HepG2 (cell line): ENCODE measurements around the gene TPM3. TPM values are rescaled to one million over a fixed set of nuclear protein-coding genes. Genes with fewer than 3 reads are reported as not detected.

Experiments
- BCL6 ChIP-seq: IDR thresholded peaks from 2 replicates; pipeline ENCODE4 v1.6.1; 2016; ENCODE audit warnings: missing genetic modification reagents, missing compliant biosample characterization
- EEA1 ChIP-seq: sonication (generic); formaldehyde crosslinking; IDR thresholded peaks from 2 replicates; pipeline ENCODE4 v1.5.1; 2020; ENCODE audit warnings: mild to moderate bottlenecking, missing genetic modification reagents, borderline replicate concordance
- FIP1L1 ChIP-seq: fragments of 200-400 bp; formaldehyde crosslinking; IDR thresholded peaks from 2 replicates; pipeline ENCODE4 v1.6.1; 2018; ENCODE audit warnings: low read depth, mild to moderate bottlenecking, low read length, moderate library complexity, borderline replicate concordance; ENCODE audit not compliant: insufficient read depth
- FOXK2 ChIP-seq: fragments of 450-650 bp; IDR thresholded peaks from 2 replicates; pipeline ENCODE4 v1.6.1; 2016
- IKZF1 ChIP-seq: fragments of 450-650 bp; IDR thresholded peaks from 2 replicates; pipeline ENCODE4 v1.7.1; 2016
- MED8 ChIP-seq: sonication (generic); formaldehyde crosslinking; IDR thresholded peaks from 2 replicates; pipeline ENCODE4 v1.8.1; 2023; ENCODE audit warnings: mild to moderate bottlenecking, missing genetic modification reagents; ENCODE audit not compliant: insufficient replicate concordance
- NFE2L1 ChIP-seq: sonication (generic); formaldehyde crosslinking; IDR thresholded peaks from 2 replicates; pipeline ENCODE4 v1.4.0; 2020; ENCODE audit warnings: missing genetic modification reagents, mild to moderate bottlenecking, borderline replicate concordance
- NR3C1 ChIP-seq: sonication (generic); formaldehyde crosslinking; IDR thresholded peaks from 2 replicates; pipeline ENCODE4 v1.4.0; 2020; ENCODE audit warnings: missing genetic modification reagents
- PAF1 ChIP-seq: IDR thresholded peaks from 2 replicates; pipeline ENCODE4 v1.6.1; 2016; ENCODE audit warnings: missing genetic modification reagents, missing compliant biosample characterization
- PITX1 ChIP-seq: sonication (generic); formaldehyde crosslinking; IDR thresholded peaks from 2 replicates; pipeline ENCODE4 v1.5.1; 2020; ENCODE audit warnings: mild to moderate bottlenecking, missing genetic modification reagents
- POLR2G ChIP-seq: fragments of 200-400 bp; formaldehyde crosslinking; IDR thresholded peaks from 2 replicates; pipeline ENCODE4 v1.6.1; 2018; ENCODE audit warnings: mild to moderate bottlenecking, low read depth, low read length, moderate library complexity
- REPIN1 ChIP-seq: sonication (generic); formaldehyde crosslinking; IDR thresholded peaks from 2 replicates; pipeline ENCODE4 v1.8.0; 2022; ENCODE audit warnings: missing genetic modification reagents, low read depth, mild to moderate bottlenecking, borderline replicate concordance
- SALL1 ChIP-seq: sonication (generic); formaldehyde crosslinking; IDR thresholded peaks from 2 replicates; pipeline ENCODE4 v1.8.0; 2022; ENCODE audit warnings: mild to moderate bottlenecking, missing genetic modification reagents
- SOX13 ChIP-seq, 3 experiments: fragments of 450-650 bp in 1 of 3; sonication (generic) in 1 of 3; formaldehyde crosslinking in 1 of 3; IDR thresholded peaks in 2 of 3; conservative IDR thresholded peaks in 1 of 3; 2 replicates each; pipeline versions ENCODE4 v1.5.0 to v1.6.1; 2016 to 2020; ENCODE audit warnings: antibody characterized with exemption in 1 of 3, mild to moderate bottlenecking in 1 of 3, missing compliant biosample characterization in 1 of 3, missing genetic modification reagents in 1 of 3, moderate library complexity in 1 of 3
- TEAD2 ChIP-seq: sonication (generic); formaldehyde crosslinking; IDR thresholded peaks from 2 replicates; pipeline ENCODE4 v1.9.0; 2021; ENCODE audit warnings: missing genetic modification reagents
- TGIF2 ChIP-seq: IDR thresholded peaks from 2 replicates; pipeline ENCODE4 v1.6.1; 2016; ENCODE audit warnings: control low read depth, missing compliant biosample characterization
- TP53 ChIP-seq: sonication (generic); formaldehyde crosslinking; conservative IDR thresholded peaks from 2 replicates; pipeline ENCODE4 v1.4.0; 2020; ENCODE audit warnings: missing genetic modification reagents
- ZBTB4 ChIP-seq: sonication (generic); formaldehyde crosslinking; IDR thresholded peaks from 2 replicates; pipeline ENCODE4 v1.4.0; 2020; ENCODE audit warnings: missing genetic modification reagents, mild to moderate bottlenecking, borderline replicate concordance
- ZNF205 ChIP-seq: IDR thresholded peaks from 2 replicates; pipeline ENCODE4 v1.6.1; 2018; ENCODE audit warnings: missing biosample characterization, missing genetic modification reagents
- ZNF496 ChIP-seq: sonication (generic); formaldehyde crosslinking; IDR thresholded peaks from 2 replicates; pipeline ENCODE4 v1.8.1; 2023; ENCODE audit warnings: mild to moderate bottlenecking, moderate library complexity, missing genetic modification reagents; ENCODE audit not compliant: insufficient replicate concordance
- ZNF629 ChIP-seq: sonication (generic); formaldehyde crosslinking; conservative IDR thresholded peaks from 2 replicates; pipeline ENCODE4 v1.5.0; 2020; ENCODE audit warnings: missing genetic modification reagents
- ZNF766 ChIP-seq: sonication (generic); formaldehyde crosslinking; IDR thresholded peaks from 2 replicates; pipeline ENCODE4 v1.5.0; 2020; ENCODE audit warnings: missing genetic modification reagents, borderline replicate concordance
- ZNF777 ChIP-seq: sonication (generic); formaldehyde crosslinking; IDR thresholded peaks from 2 replicates; pipeline ENCODE4 v1.4.0; 2020; ENCODE audit warnings: missing genetic modification reagents
- polyA plus RNA-seq, 8 experiments: library from polyadenylated mRNA; depleted of rRNA in 3 of 8; stranded (reverse) in 7 of 8; unstranded in 1 of 8; fragments of >200 nt; fragmentation: Illumina TruSeq in 4 of 8; extraction: Trizol in 4 of 8; gene quantifications; 2 replicates each; pipeline versions ENCODE4 v1.2.1 to v1.2.3, GENCODE V29; 2011 to 2016; ENCODE audit warnings: low read depth in 4 of 8, missing spikeins in 1 of 8, mixed read lengths in 1 of 8; ENCODE audit not compliant: insufficient read depth in 1 of 8
- total RNA-seq, 5 experiments: library from RNA; depleted of rRNA; stranded (reverse); fragments of >200 nt; fragmentation: Illumina TruSeq; extraction: Trizol; gene quantifications; 2 replicates each; pipeline ENCODE4 v1.2.3, GENCODE V29; 2016; ENCODE audit warnings: low read depth in 1 of 5

The TPM3 gene
- total and polyA plus RNA-seq, 2 of the 13 experiments (the other 11 are each of a cell fraction or from before 2014, with no cell fraction given): 160 to 307 TPM

GRCh38 chr1:154183046-154183915 lies 8.6 kb downstream of the TPM3 start (continued):
- TF ChIP-seq ZBTB4 (CRISPR knock-in tag): peak; percentile 67; the same call in 1 of the 2 replicates
- 0 out of 2 replicates have a peak, but pooled peaks have one; percentile 38 for TF ChIP-seq PITX1
- TF ChIP-seq POLR2G: peak; percentile 93
- peak; percentile 30 for TF ChIP-seq BCL6 (CRISPR knock-in tag)
- no peak for TF ChIP-seq TEAD2 (CRISPR knock-in tag)
- peak; percentile 90; the same call in 1 of the 2 replicates for TF ChIP-seq REPIN1 (CRISPR knock-in tag)
- no peak for TF ChIP-seq EEA1 (CRISPR knock-in tag)
- TF ChIP-seq TP53 (CRISPR knock-in tag): 0 out of 2 replicates have a peak, but pooled peaks have one; percentile 70
- no peak for TF ChIP-seq PAF1
- no peak; the same call in 1 of the 2 replicates for TF ChIP-seq ZNF629
- TF ChIP-seq SALL1 (CRISPR knock-in tag): peak; percentile 94
- no peak for TF ChIP-seq ZNF766 (CRISPR knock-in tag)
- TF ChIP-seq ZNF496 (CRISPR knock-in tag): no peak
- TF ChIP-seq TGIF2 (CRISPR knock-in tag): peak; percentile 77
- TF ChIP-seq FOXK2: no peak
- TF ChIP-seq SOX13 (IDR thresholded peaks at IDR 0.05): no peak
- peak in 1 of 2 experiments; percentile 49; a peak in 1 of 4 replicates for TF ChIP-seq SOX13 (CRISPR knock-in tag; conservative IDR thresholded peaks at IDR 0.05 in 1 of 2, IDR thresholded peaks at IDR 0.05 in 1 of 2)
- TF ChIP-seq FIP1L1: peak; percentile 84; the same call in 1 of the 2 replicates
- TF ChIP-seq ZNF205 (CRISPR knock-in tag): peak; percentile 81
- TF ChIP-seq ZNF777 (CRISPR knock-in tag): no peak
- TF ChIP-seq IKZF1: no peak
- no peak for TF ChIP-seq NFE2L1 (CRISPR knock-in tag)
- peak; percentile 67 for TF ChIP-seq MED8 (CRISPR knock-in tag)
- TF ChIP-seq NR3C1 (CRISPR knock-in tag): no peak
